Sigmoid colon (tissue), 4 donors: ENCODE measurements around the gene FKBP10.

ENCODE experiments used
- EP300 ChIP-seq, 4 donors: sonication (generic); formaldehyde crosslinking; IDR thresholded peaks; one replicate each; pipeline ENCODE4 v1.6.1; 2017; ENCODE audit warnings: antibody characterized with exemption in 4 of 4
- POLR2A ChIP-seq, 2 donors: fragments of 450-650 bp; IDR thresholded peaks; one replicate each; pipeline ENCODE4 v1.6.1; 2016; ENCODE audit warnings: antibody characterized with exemption in 2 of 2, mild to moderate bottlenecking in 2 of 2, moderate library complexity in 2 of 2
- POLR2AphosphoS5 ChIP-seq, 4 donors: sonication (generic); formaldehyde crosslinking; IDR thresholded peaks; one replicate each; pipeline ENCODE4 v1.6.1; 2017; ENCODE audit warnings: antibody characterized with exemption in 4 of 4
- TF ChIP-seq, protein P1 (sequence below), 4 experiments: fragments of 450-650 bp in 3 of 4; fragments of 200-600 bp in 1 of 4; IDR thresholded peaks; one replicate each; pipeline ENCODE4 v1.5.1; 2016 to 2019; ENCODE audit warnings: antibody characterized with exemption in 4 of 4, mild to moderate bottlenecking in 3 of 4, moderate library complexity in 2 of 4

DNA sequence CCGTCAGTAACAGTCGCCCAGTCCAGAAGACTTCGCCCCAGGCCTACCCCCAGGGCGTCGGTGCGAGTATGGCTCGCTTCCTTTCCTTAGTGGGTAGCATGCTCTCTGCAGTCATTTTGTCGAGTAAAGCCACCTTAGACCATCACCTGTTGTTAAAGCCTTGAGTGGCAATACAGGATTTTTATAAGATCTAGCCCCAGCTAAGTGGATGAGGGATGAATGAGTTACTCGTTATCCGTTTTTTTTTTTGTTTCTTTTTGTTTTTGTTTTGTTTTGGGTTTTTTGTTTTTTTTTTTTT, 52.7 kb downstream of the FKBP10 start:
- TF ChIP-seq, protein P1, sequence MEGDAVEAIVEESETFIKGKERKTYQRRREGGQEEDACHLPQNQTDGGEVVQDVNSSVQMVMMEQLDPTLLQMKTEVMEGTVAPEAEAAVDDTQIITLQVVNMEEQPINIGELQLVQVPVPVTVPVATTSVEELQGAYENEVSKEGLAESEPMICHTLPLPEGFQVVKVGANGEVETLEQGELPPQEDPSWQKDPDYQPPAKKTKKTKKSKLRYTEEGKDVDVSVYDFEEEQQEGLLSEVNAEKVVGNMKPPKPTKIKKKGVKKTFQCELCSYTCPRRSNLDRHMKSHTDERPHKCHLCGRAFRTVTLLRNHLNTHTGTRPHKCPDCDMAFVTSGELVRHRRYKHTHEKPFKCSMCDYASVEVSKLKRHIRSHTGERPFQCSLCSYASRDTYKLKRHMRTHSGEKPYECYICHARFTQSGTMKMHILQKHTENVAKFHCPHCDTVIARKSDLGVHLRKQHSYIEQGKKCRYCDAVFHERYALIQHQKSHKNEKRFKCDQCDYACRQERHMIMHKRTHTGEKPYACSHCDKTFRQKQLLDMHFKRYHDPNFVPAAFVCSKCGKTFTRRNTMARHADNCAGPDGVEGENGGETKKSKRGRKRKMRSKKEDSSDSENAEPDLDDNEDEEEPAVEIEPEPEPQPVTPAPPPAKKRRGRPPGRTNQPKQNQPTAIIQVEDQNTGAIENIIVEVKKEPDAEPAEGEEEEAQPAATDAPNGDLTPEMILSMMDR (IDR thresholded peaks at IDR 0.05), result no peak
- TF ChIP-seq EP300 (IDR thresholded peaks at IDR 0.05), result no peak
- TF ChIP-seq POLR2A (IDR thresholded peaks at IDR 0.05), result no peak
- TF ChIP-seq POLR2AphosphoS5 (IDR thresholded peaks at IDR 0.05), result no peak
